GM19035 (cell line): ENCODE data around the gene COL6A3.

Source experiments
- ATAC-seq: cut with Tn5 transposase; IDR thresholded peaks from one replicate; pipeline ENCODE4 v1.9.1; 2021; ENCODE audit not compliant: unreplicated experiment

COL6A3 gene

GRCh38 chr2:237352279-237352845 is 61.6 kb downstream of the COL6A3 start:
- ATAC-seq = no peak

- no peak for ATAC-seq
These were observed 62.2 kb downstream of the COL6A3 start for GRCh38 chr2:237351796-237352195.

- ATAC-seq = no peak
These were observed 62.9 kb downstream of the COL6A3 start for GRCh38 chr2:237351046-237351445.

- no peak for ATAC-seq
These were observed 63.4 kb downstream of the COL6A3 start for GRCh38 chr2:237350597-237350996.

- no peak for ATAC-seq
These were observed 63.9 kb downstream of the COL6A3 start for GRCh38 chr2:237350070-237350469.

- ATAC-seq = no peak
These were observed 65.6 kb downstream of the COL6A3 start for GRCh38 chr2:237348281-237348865.

GRCh38 chr2:237345891-237346640 is 67.9 kb downstream of the COL6A3 start:
- ATAC-seq = no peak

GRCh38 chr2:237345411-237345810 is 68.6 kb downstream of the COL6A3 start:
- ATAC-seq = no peak

GRCh38 chr2:237344942-237345341 is 69.0 kb downstream of the COL6A3 start:
- no peak for ATAC-seq

GRCh38 chr2:237343993-237344392 is 70.0 kb downstream of the COL6A3 start:
- ATAC-seq = no peak

GRCh38 chr2:237341872-237342271 is 72.1 kb downstream of the COL6A3 start:
- ATAC-seq = no peak

GRCh38 chr2:237337586-237337985 is 76.4 kb downstream of the COL6A3 start:
- ATAC-seq = no peak

- no peak for ATAC-seq
These were observed 77.8 kb downstream of the COL6A3 start for GRCh38 chr2:237336131-237336530.

- no peak for ATAC-seq
These were observed 80.2 kb downstream of the COL6A3 start for GRCh38 chr2:237333748-237334147.

GRCh38 chr2:237330541-237330940 is 83.4 kb downstream of the COL6A3 start:
- no peak for ATAC-seq

GRCh38 chr2:237327175-237327950 is 86.6 kb downstream of the COL6A3 start:
- ATAC-seq = no peak

GRCh38 chr2:237326266-237327171 is 87.4 kb downstream of the COL6A3 start:
- ATAC-seq = no peak

- no peak for ATAC-seq
These were observed 89.1 kb downstream of the COL6A3 start for GRCh38 chr2:237324837-237325236.

GRCh38 chr2:237324405-237324831 is 89.5 kb downstream of the COL6A3 start:
- no peak for ATAC-seq

- ATAC-seq = no peak
These were observed 90.3 kb downstream of the COL6A3 start for GRCh38 chr2:237323656-237324055.

- no peak for ATAC-seq
These were observed 91.4 kb downstream of the COL6A3 start for GRCh38 chr2:237322564-237322963.
